HEK293 (cell line): ENCODE data around the gene GLI1.
"Not testable (repeated sequence)": the region's sequence is repeated elsewhere in the genome, so short reads cannot be mapped to it uniquely, and the experiment has no call there.

Experiments
- CTCF ChIA-PET: fragments of 350-600 bp; formaldehyde crosslinking; extraction: SDS; loops from one replicate; lab custom pipeline; 2021; ENCODE audit warnings: antibody characterized with exemption; lab: Yijun Ruan, JAX
- POLR2A ChIA-PET: fragments of 300-600 bp; formaldehyde crosslinking; extraction: SDS; loops from one replicate; lab custom pipeline; 2020; ENCODE audit warnings: antibody characterized with exemption, inconsistent platforms; lab: Yijun Ruan, JAX
- H3K27ac ChIP-seq: fragments of 200-500 bp; sonication (Bioruptor generic); 2 replicates; pipeline ENCODE4 v1.5.1; 2014; ENCODE audit warnings: low read depth, low read length, control low read depth, inconsistent platforms; ENCODE audit errors: extremely low read depth
- H3K36me3 ChIP-seq, 2 experiments: fragments of 200-500 bp in 1 of 2; sonication (Bioruptor generic) in 1 of 2; 1 replicate in 1 of 2; 2 replicates in 1 of 2; pipeline ENCODE4 v1.5.1; 2014 to 2017; ENCODE audit warnings: inconsistent platforms in 2 of 2, low read length in 2 of 2; ENCODE audit not compliant: control insufficient read depth in 2 of 2, insufficient read depth in 1 of 2
- H3K4me1 ChIP-seq: fragments of 200-500 bp; sonication (Bioruptor generic); 2 replicates; pipeline ENCODE4 v1.5.1; 2014; ENCODE audit warnings: mild to moderate bottlenecking, low read length, inconsistent platforms; ENCODE audit not compliant: control insufficient read depth, insufficient read depth
- H3K4me3 ChIP-seq: 2 replicates; pipeline ENCODE4 v1.5.1; 2011; ENCODE audit warnings: low read depth, mild to moderate bottlenecking, control low read depth, low read length, moderate library complexity
- H3K9me3 ChIP-seq: fragments of 200-500 bp; sonication (Bioruptor generic); 2 replicates; pipeline ENCODE4 v1.5.1; 2014; ENCODE audit warnings: low read depth, low read length, inconsistent platforms; ENCODE audit not compliant: control insufficient read depth, insufficient read depth
- RBAK ChIP-seq: fragments of 450-650 bp; formaldehyde crosslinking; IDR thresholded peaks from 2 replicates; pipeline ENCODE4 v1.5.1; 2016; ENCODE audit warnings: missing biosample characterization, missing genetic modification characterization
- SCRT1 ChIP-seq: fragments of 450-650 bp; formaldehyde crosslinking; IDR thresholded peaks from 2 replicates; pipeline ENCODE4 v1.5.1; 2016; ENCODE audit warnings: missing biosample characterization, missing genetic modification characterization, borderline replicate concordance
- ZBTB1 ChIP-seq: fragments of 450-650 bp; formaldehyde crosslinking; IDR thresholded peaks from 2 replicates; pipeline ENCODE4 v1.5.1; 2016; ENCODE audit warnings: missing biosample characterization, missing genetic modification characterization
- ZBTB10 ChIP-seq: fragments of 450-650 bp; formaldehyde crosslinking; IDR thresholded peaks from 2 replicates; pipeline ENCODE4 v1.5.1; 2016; ENCODE audit warnings: missing biosample characterization, missing genetic modification characterization
- ZNF121 ChIP-seq: fragments of 450-650 bp; formaldehyde crosslinking; IDR thresholded peaks from 2 replicates; pipeline ENCODE4 v1.5.1; 2016; ENCODE audit warnings: missing biosample characterization, missing genetic modification characterization
- ZNF155 ChIP-seq: fragments of 450-650 bp; formaldehyde crosslinking; IDR thresholded peaks from 2 replicates; pipeline ENCODE4 v1.5.1; 2016; ENCODE audit warnings: missing biosample characterization, missing genetic modification characterization
- ZNF157 ChIP-seq: fragments of 450-650 bp; formaldehyde crosslinking; IDR thresholded peaks from 2 replicates; pipeline ENCODE4 v1.5.1; 2016; ENCODE audit warnings: missing biosample characterization, missing genetic modification characterization
- ZNF221 ChIP-seq: fragments of 450-650 bp; formaldehyde crosslinking; IDR thresholded peaks from 2 replicates; pipeline ENCODE4 v1.5.1; 2017; ENCODE audit warnings: missing biosample characterization, missing genetic modification characterization, borderline replicate concordance
- ZNF24 ChIP-seq: fragments of 450-650 bp; formaldehyde crosslinking; IDR thresholded peaks from 2 replicates; pipeline ENCODE4 v1.5.1; 2016; ENCODE audit warnings: missing biosample characterization, missing genetic modification characterization
- ZNF416 ChIP-seq: fragments of 450-650 bp; formaldehyde crosslinking; IDR thresholded peaks from 2 replicates; pipeline ENCODE4 v1.5.1; 2016; ENCODE audit warnings: missing biosample characterization, missing genetic modification characterization
- ZNF514 ChIP-seq: fragments of 450-650 bp; formaldehyde crosslinking; IDR thresholded peaks from 2 replicates; pipeline ENCODE4 v1.5.1; 2016; ENCODE audit warnings: missing biosample characterization, missing genetic modification characterization
- ZNF76 ChIP-seq: fragments of 450-650 bp; formaldehyde crosslinking; IDR thresholded peaks from 2 replicates; pipeline ENCODE4; 2016; ENCODE audit warnings: low read depth, missing biosample characterization, missing genetic modification characterization, borderline replicate concordance
- ZNF776 ChIP-seq: fragments of 450-650 bp; formaldehyde crosslinking; IDR thresholded peaks from 2 replicates; pipeline ENCODE4 v1.5.0; 2017; ENCODE audit warnings: missing biosample characterization, missing genetic modification characterization, borderline replicate concordance
- ZNF785 ChIP-seq: fragments of 450-650 bp; formaldehyde crosslinking; IDR thresholded peaks from 2 replicates; pipeline ENCODE4 v1.5.1; 2016; ENCODE audit warnings: missing biosample characterization, missing genetic modification characterization

GLI1 gene

GRCh38 chr12:57498571-57498970 is 39.0 kb downstream of the GLI1 start:
- ChIA-PET POLR2A (interaction anchor here (1.0 kb wide), 1 partner anchor 21 kb away, joined by 4 read pairs; no protein-coding TSS in a partner anchor), CTCF (no interaction called here)
- Histone ChIP-seq H3K36me3 (peaks cover 69 to 74% of the 10 kb centered on the region in 2 experiments), H3K4me1 (no peaks in the 10 kb centered on the region), H3K4me3 (no peak overlapping the region), H3K9me3 (no peaks in the 10 kb centered on the region), H3K27ac (no peak overlapping the region)
- no peak for TF ChIP-seq ZBTB10

- CTCF ChIA-PET, result no interaction called here
- POLR2A ChIA-PET, result interaction anchor here (1.1 to 1.3 kb wide), 2 partner anchors 14 to 24 kb away, joined by 3 to 4 read pairs; no protein-coding TSS in a partner anchor
- H3K4me1 ChIP-seq, result no peaks in the 10 kb centered on the region
- TF ChIP-seq SCRT1 (tag by site-specific recombination) (no peak), ZNF157 (no peak), ZNF776 (tag by site-specific recombination) (no peak), ZNF24 (no peak), ZBTB1 (tag by site-specific recombination) (no peak), ZNF785 (tag by site-specific recombination) (no peak), ZNF416 (tag by site-specific recombination) (no peak), ZNF76 (tag by site-specific recombination) (no peak), RBAK (tag by site-specific recombination) (no peak), ZNF155 (tag by site-specific recombination) (no peak), ZNF121 (tag by site-specific recombination) (no peak), ZNF221 (tag by site-specific recombination) (no peak), ZNF514 (tag by site-specific recombination) (no peak)
- no peaks in the 10 kb centered on the region for H3K9me3 ChIP-seq
- H3K36me3 ChIP-seq, result peaks cover 79 to 87% of the 10 kb centered on the region in 2 experiments
- no peak overlapping the region for H3K4me3 ChIP-seq
- H3K27ac ChIP-seq, result no peak overlapping the region
Measured at GRCh38 chr12:57500213-57500612, 40.6 kb downstream of the GLI1 start.

- peaks cover 82 to 84% of the 10 kb centered on the region in 2 experiments for H3K36me3 ChIP-seq
- ChIA-PET CTCF (interaction anchor here (0.5 kb wide), 1 partner anchor 258 kb away, joined by 3 read pairs; no protein-coding TSS in a partner anchor), POLR2A (interaction anchor here (0.7 to 3.2 kb wide), 4 partner anchors 14 to 1493 kb away, joined by 3 to 15 read pairs (median 6); partner anchors contain the start of gene DDIT3)
- not testable (repeated sequence) for H3K27ac ChIP-seq, H3K4me3 ChIP-seq, H3K4me1 ChIP-seq, H3K9me3 ChIP-seq
Measured at GRCh38 chr12:57502311-57502969, 42.9 kb downstream of the GLI1 start.

- H3K9me3 ChIP-seq, H3K4me1 ChIP-seq, H3K27ac ChIP-seq, H3K4me3 ChIP-seq, CTCF ChIA-PET: not testable (repeated sequence)
- peaks cover 64 to 76% of the 10 kb centered on the region in 2 experiments for H3K36me3 ChIP-seq
- POLR2A ChIA-PET, result interaction anchor here (0.6 to 1.3 kb wide), 2 partner anchors 13 to 46 kb away, joined by 3 to 5 read pairs; partner anchors contain the start of gene DDIT3
Measured at GRCh38 chr12:57506541-57506940, 47.0 kb downstream of the GLI1 start.

- peaks cover 58 to 77% of the 10 kb centered on the region in 2 experiments for H3K36me3 ChIP-seq
- POLR2A ChIA-PET, H3K4me3 ChIP-seq, H3K27ac ChIP-seq, CTCF ChIA-PET, H3K4me1 ChIP-seq, H3K9me3 ChIP-seq: not testable (repeated sequence)
Measured at GRCh38 chr12:57507796-57508195, 48.2 kb downstream of the GLI1 start.
